Endodermal cell (in vitro differentiated cells): ENCODE measurements around the gene SLFN11. TPM values are rescaled to one million over a fixed set of nuclear protein-coding genes. Genes with fewer than 3 reads are reported as not detected.
"Not testable (repeated sequence)": the region's sequence is repeated elsewhere in the genome, so short reads cannot be mapped to it uniquely, and the experiment has no call there.

ENCODE experiments used
- DNase-seq: peaks from one replicate; pipeline ENCODE4 v3.0.0-alpha.2; 2017
- H3K27ac ChIP-seq: 2 replicates; pipeline ENCODE4 v1.5.1; 2013; ENCODE audit warnings: mild to moderate bottlenecking, low read depth, low read length, moderate library complexity
- H3K27me3 ChIP-seq: 2 replicates; pipeline ENCODE4 v1.6.1; 2013; ENCODE audit warnings: mild to moderate bottlenecking, low read length, moderate library complexity; ENCODE audit not compliant: insufficient read depth, control insufficient read depth, poor library complexity, severe bottlenecking
- H3K36me3 ChIP-seq: 2 replicates; pipeline ENCODE4 v1.7.0; 2013; ENCODE audit warnings: mild to moderate bottlenecking, low read length, moderate library complexity; ENCODE audit not compliant: control insufficient read depth, insufficient read depth
- H3K4me1 ChIP-seq: one replicate; pipeline ENCODE4 v1.7.0; 2013; ENCODE audit warnings: low read length; ENCODE audit not compliant: control insufficient read depth, insufficient read depth
- H3K4me3 ChIP-seq: 2 replicates; pipeline ENCODE4 v1.5.1; 2013; ENCODE audit warnings: mild to moderate bottlenecking, low read length, moderate library complexity
- H3K9ac ChIP-seq: 2 replicates; pipeline ENCODE4 v1.6.1; 2013; ENCODE audit warnings: mild to moderate bottlenecking, low read length, moderate library complexity; ENCODE audit not compliant: poor library complexity, severe bottlenecking; ENCODE audit errors: extremely low read depth
- H3K9me3 ChIP-seq: 2 replicates; pipeline ENCODE4 v1.6.1; 2013; ENCODE audit warnings: mild to moderate bottlenecking, low read length, moderate library complexity; ENCODE audit not compliant: control insufficient read depth
- H3K27ac Mint-ChIP-seq: 2 replicates; pipeline ENCODE4 v1.8.0; 2020; ENCODE audit warnings: mixed read lengths
- H3K27me3 Mint-ChIP-seq: 2 replicates; pipeline ENCODE4 v1.8.0; 2021; ENCODE audit warnings: mild to moderate bottlenecking, mixed read lengths; ENCODE audit not compliant: insufficient read depth
- H3K36me3 Mint-ChIP-seq: 2 replicates; pipeline ENCODE4 v1.8.0; 2020; ENCODE audit warnings: low read depth, mixed read lengths
- H3K4me1 Mint-ChIP-seq: 2 replicates; pipeline ENCODE4 v1.8.0; 2020; ENCODE audit warnings: mixed read lengths
- H3K4me3 Mint-ChIP-seq: 2 replicates; pipeline ENCODE4 v1.8.0; 2020; ENCODE audit warnings: mild to moderate bottlenecking, moderate library complexity, mixed read lengths
- H3K9me3 Mint-ChIP-seq: 2 replicates; pipeline ENCODE4 v1.8.0; 2020; ENCODE audit warnings: mild to moderate bottlenecking, mixed read lengths
- WGBS, 2 experiments: methylation state at CpG; one replicate each; pipeline versions ENCODE4 v1.1.5 to v1.1.7; 2013; ENCODE audit warnings: missing lambda C conversion rate in 2 of 2, mixed read lengths in 1 of 2; ENCODE audit not compliant: insufficient coverage in 1 of 2, insufficient read length in 1 of 2; 5-methylcytosine and 5-hydroxymethylcytosine counted together
- total RNA-seq, 2 donors: library from RNA; stranded (reverse); fragmentation: NEBNext Ultra II Directional in 1 of 2; extraction: Animal tissue kit (Norgen Biotek cat#: 25700) in 1 of 2; gene quantifications; 2 replicates in 1 of 2; 3 replicates in 1 of 2; pipeline ENCODE4 v1.2.1, GENCODE V29; 2021
- TF ChIP-seq, protein P1 (sequence below): fragments of 200-600 bp; sonication (generic); conservative IDR thresholded peaks from 2 replicates; pipeline ENCODE4 v1.5.0; 2021; ENCODE audit warnings: antibody characterized with exemption, mild to moderate bottlenecking

SLFN11 gene
- total RNA-seq, 2 donors from 2014 or later = 0.31 to 0.71 TPM

DNA sequence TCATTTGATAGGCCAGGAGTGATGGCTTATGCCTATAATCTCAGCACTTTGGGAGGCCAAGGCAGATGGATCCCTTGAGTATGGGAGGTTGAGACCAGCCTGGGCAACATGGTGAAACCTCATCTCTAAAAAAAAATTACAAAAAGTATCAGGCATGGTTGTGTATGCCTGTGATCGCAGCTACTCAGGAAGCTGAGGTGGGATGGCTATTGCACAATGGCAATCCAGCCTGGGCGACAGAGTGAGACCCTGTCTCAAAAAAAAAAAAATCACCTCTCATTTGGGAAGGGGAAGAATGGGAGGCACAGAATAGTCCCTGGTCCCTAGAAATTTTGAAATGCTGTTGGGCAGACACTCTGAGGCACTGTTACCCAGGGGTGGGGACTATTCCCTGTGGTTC, 35.2 kb downstream of the SLFN11 start:
- Mint-ChIP-seq H3K4me1 (peaks cover 1% of the 10 kb centered on the region), H3K4me3 (no peak overlapping the region), H3K27me3 (peaks cover 16% of the 10 kb centered on the region), H3K9me3 (peaks cover 20% of the 10 kb centered on the region), H3K36me3 (no peaks in the 10 kb centered on the region), H3K27ac (no peak overlapping the region)
- Histone ChIP-seq H3K27me3 (no peaks in the 10 kb centered on the region), H3K4me3 (no peak overlapping the region), H3K9ac (no peak overlapping the region), H3K27ac (no peak overlapping the region), H3K9me3 (peaks cover 4% of the 10 kb centered on the region), H3K4me1 (no peaks in the 10 kb centered on the region), H3K36me3 (no peaks in the 10 kb centered on the region)
- DNase-seq = no peak
- TF ChIP-seq, protein P1, sequence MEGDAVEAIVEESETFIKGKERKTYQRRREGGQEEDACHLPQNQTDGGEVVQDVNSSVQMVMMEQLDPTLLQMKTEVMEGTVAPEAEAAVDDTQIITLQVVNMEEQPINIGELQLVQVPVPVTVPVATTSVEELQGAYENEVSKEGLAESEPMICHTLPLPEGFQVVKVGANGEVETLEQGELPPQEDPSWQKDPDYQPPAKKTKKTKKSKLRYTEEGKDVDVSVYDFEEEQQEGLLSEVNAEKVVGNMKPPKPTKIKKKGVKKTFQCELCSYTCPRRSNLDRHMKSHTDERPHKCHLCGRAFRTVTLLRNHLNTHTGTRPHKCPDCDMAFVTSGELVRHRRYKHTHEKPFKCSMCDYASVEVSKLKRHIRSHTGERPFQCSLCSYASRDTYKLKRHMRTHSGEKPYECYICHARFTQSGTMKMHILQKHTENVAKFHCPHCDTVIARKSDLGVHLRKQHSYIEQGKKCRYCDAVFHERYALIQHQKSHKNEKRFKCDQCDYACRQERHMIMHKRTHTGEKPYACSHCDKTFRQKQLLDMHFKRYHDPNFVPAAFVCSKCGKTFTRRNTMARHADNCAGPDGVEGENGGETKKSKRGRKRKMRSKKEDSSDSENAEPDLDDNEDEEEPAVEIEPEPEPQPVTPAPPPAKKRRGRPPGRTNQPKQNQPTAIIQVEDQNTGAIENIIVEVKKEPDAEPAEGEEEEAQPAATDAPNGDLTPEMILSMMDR = no peak
- 100% methylated on average over 2 of the region's 2 CpGs; no CpG with 5 or more reads in 1 of the 2 experiments for WGBS, 2 experiments

DNA sequence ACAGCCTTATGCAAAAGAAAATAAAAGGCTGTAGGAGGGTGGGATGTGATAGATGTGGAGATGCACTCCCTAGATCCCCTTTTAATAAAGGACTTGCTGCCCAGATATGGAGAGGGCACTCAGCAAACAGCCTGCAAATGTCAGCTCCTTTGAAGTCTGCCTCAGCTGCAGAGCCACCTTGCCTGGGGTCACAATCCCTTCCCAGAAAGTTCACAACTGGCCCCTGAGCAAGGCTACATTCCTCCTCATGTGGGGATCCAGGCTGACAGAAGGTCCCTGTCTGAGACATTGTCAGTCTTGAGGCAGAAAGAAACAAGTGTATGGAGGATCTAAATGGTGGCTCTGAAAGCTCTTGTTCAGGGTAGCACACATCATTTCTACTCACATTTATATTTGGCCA, 36.1 kb downstream of the SLFN11 start:
- Histone ChIP-seq H3K4me3 (no peak overlapping the region), H3K36me3 (no peaks in the 10 kb centered on the region), H3K9me3 (peaks cover 4% of the 10 kb centered on the region), H3K9ac (no peak overlapping the region), H3K4me1 (no peaks in the 10 kb centered on the region), H3K27me3 (no peaks in the 10 kb centered on the region), H3K27ac (no peak overlapping the region)
- Mint-ChIP-seq H3K27me3 (peaks cover 8% of the 10 kb centered on the region), H3K27ac (no peak overlapping the region), H3K4me3 (no peak overlapping the region), H3K4me1 (peaks cover 4% of the 10 kb centered on the region), H3K9me3 (peaks cover 19% of the 10 kb centered on the region), H3K36me3 (no peaks in the 10 kb centered on the region)
- TF ChIP-seq, protein P1 = no peak
- DNase-seq = no peak

DNA sequence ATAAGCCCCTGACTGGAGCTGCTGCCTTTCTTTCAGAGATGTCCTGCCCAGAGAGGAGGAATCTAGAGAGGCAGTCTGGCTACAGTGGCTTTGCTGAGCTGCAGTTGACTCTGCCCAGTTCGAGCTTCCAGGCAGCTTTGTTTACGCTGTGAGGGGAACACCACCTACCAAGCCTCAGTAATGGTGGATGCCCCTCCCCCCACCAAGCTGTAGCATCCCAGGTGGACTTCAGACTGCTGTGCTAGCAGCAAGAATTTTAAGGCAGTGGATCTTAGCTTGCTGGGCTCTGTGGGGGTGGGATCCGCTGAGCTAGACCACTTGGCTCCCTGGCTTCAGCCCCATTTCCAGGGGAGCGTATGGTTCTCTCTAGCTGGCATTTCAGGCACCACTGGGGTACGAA, 39.8 kb downstream of the SLFN11 start:
- H3K27me3 ChIP-seq, H3K4me1 ChIP-seq, H3K4me3 Mint-ChIP-seq, H3K27ac Mint-ChIP-seq, H3K9me3 ChIP-seq, H3K27me3 Mint-ChIP-seq, H3K4me1 Mint-ChIP-seq, H3K36me3 Mint-ChIP-seq, H3K27ac ChIP-seq, H3K9ac ChIP-seq, H3K4me3 ChIP-seq, H3K9me3 Mint-ChIP-seq, H3K36me3 ChIP-seq: not testable (repeated sequence)
- DNase-seq = peak; percentile 60
- WGBS, 2 experiments = 85% methylated on average over 4 to 5 of the region's 5 CpGs

DNA sequence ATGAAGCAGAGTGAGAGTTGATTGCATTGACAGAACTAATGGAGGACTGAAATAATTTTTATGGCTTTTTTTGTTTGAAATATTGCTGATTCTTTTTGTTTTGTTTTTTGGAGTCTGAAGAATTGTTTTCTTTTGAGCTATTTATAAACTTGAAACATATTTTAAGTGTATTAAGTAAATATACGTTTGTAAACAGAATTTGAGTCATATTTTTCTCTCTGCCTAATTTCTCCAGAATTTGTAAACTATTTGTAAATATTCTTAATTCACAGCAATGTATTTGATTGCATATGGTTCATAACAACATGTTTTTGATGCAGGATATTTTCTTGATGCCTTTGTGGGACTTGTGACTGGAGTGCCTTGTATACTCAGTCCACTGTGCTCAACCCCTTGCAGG, 50.7 kb downstream of the SLFN11 start:
- Histone ChIP-seq H3K36me3 (no peaks in the 10 kb centered on the region), H3K4me1 (no peaks in the 10 kb centered on the region), H3K27ac (no peak overlapping the region), H3K27me3 (no peaks in the 10 kb centered on the region), H3K4me3 (no peak overlapping the region), H3K9ac (no peak overlapping the region), H3K9me3 (peaks cover 27% of the 10 kb centered on the region)
- TF ChIP-seq, protein P1 = no peak
- no peak for DNase-seq
- Mint-ChIP-seq H3K9me3 (peaks cover 37% of the 10 kb centered on the region), H3K27ac (no peak overlapping the region), H3K4me3 (no peak overlapping the region), H3K27me3 (peaks cover 10% of the 10 kb centered on the region), H3K4me1 (no peaks in the 10 kb centered on the region), H3K36me3 (peaks cover 23% of the 10 kb centered on the region)
- WGBS, 2 experiments = 60% methylated on average over 1 of the region's 1 CpG; no CpG with 5 or more reads in 1 of the 2 experiments
